Naive thymus-derived CD4-positive, alpha-beta T cell (primary cell): ENCODE measurements around the gene LMO3. TPM values are rescaled to one million over a fixed set of nuclear protein-coding genes. Genes with fewer than 3 reads are reported as not detected.

Experiments
- ATAC-seq: fragments of 150-1000 bp; cut with Tn5 transposase; 2 replicates; pipeline ENCODE4 v1.10.0; 2021; ENCODE audit warnings: mild to moderate bottlenecking, moderate library complexity
- CTCF ChIA-PET: fragments of 350-600 bp; sonication (Branson Sonifier 250); formaldehyde crosslinking; loops from one replicate; lab custom pipeline; 2021; ENCODE audit warnings: antibody characterized with exemption; lab: Charles Lee
- POLR2A ChIA-PET: fragments of 350-600 bp; sonication (Branson Sonifier 250); formaldehyde crosslinking; loops from one replicate; lab custom pipeline; 2021; ENCODE audit warnings: antibody characterized with exemption, inconsistent platforms; lab: Charles Lee
- DNase-seq, 9 donors: peaks; one replicate each; pipeline versions ENCODE4 v3.0.0 to v3.0.0-alpha.2; 2020 to 2022; ENCODE audit warnings: mixed read lengths in 1 of 9
- H3K27ac ChIP-seq: one replicate; pipeline ENCODE4 v1.7.0; 2013; ENCODE audit warnings: mild to moderate bottlenecking, low read depth, low read length, moderate library complexity
- H3K27me3 ChIP-seq, 2 donors: one replicate each; pipeline ENCODE4 v1.7.0; 2013; ENCODE audit warnings: low read length in 2 of 2, mild to moderate bottlenecking in 2 of 2, moderate library complexity in 2 of 2; ENCODE audit not compliant: control insufficient read depth in 2 of 2, insufficient read depth in 2 of 2
- H3K36me3 ChIP-seq, 3 experiments: 1 replicate in 2 of 3; 2 replicates in 1 of 3; pipeline ENCODE4 v1.7.0; 2013; ENCODE audit warnings: low read length in 3 of 3, mild to moderate bottlenecking in 3 of 3, moderate library complexity in 1 of 3; ENCODE audit not compliant: insufficient read depth in 3 of 3, control insufficient read depth in 2 of 3
- H3K4me1 ChIP-seq, 2 donors: one replicate each; pipeline ENCODE4 v1.7.0; 2013; ENCODE audit warnings: low read length in 2 of 2, mild to moderate bottlenecking in 2 of 2, moderate library complexity in 1 of 2; ENCODE audit not compliant: control insufficient read depth in 2 of 2, insufficient read depth in 2 of 2
- H3K4me3 ChIP-seq: 2 replicates; pipeline ENCODE4 v1.7.0; 2013; ENCODE audit warnings: mild to moderate bottlenecking, low read length
- H3K9me3 ChIP-seq, 3 experiments: 1 replicate in 2 of 3; 2 replicates in 1 of 3; pipeline ENCODE4 v1.7.0; 2013; ENCODE audit warnings: low read length in 3 of 3; ENCODE audit not compliant: control insufficient read depth in 2 of 3
- H3K27ac Mint-ChIP-seq, 9 donors: one replicate each; pipeline ENCODE4 v1.8.0; 2020 to 2022; ENCODE audit warnings: mixed read lengths in 9 of 9, mild to moderate bottlenecking in 8 of 9, moderate library complexity in 5 of 9, inconsistent platforms in 2 of 9
- H3K27me3 Mint-ChIP-seq, 5 donors: one replicate each; pipeline ENCODE4 v1.8.0; 2021 to 2022; ENCODE audit warnings: mixed read lengths in 5 of 5, mild to moderate bottlenecking in 1 of 5
- H3K36me3 Mint-ChIP-seq, 5 donors: one replicate each; pipeline ENCODE4 v1.8.0; 2020 to 2022; ENCODE audit warnings: mixed read lengths in 5 of 5, mild to moderate bottlenecking in 3 of 5, inconsistent platforms in 1 of 5
- H3K4me1 Mint-ChIP-seq, 7 donors: one replicate each; pipeline ENCODE4 v1.8.0; 2020 to 2022; ENCODE audit warnings: mixed read lengths in 7 of 7, mild to moderate bottlenecking in 3 of 7, inconsistent platforms in 1 of 7
- H3K4me3 Mint-ChIP-seq, 10 donors: one replicate each; pipeline ENCODE4 v1.8.0; 2020 to 2022; ENCODE audit warnings: mild to moderate bottlenecking in 10 of 10, mixed read lengths in 10 of 10, moderate library complexity in 6 of 10, inconsistent platforms in 2 of 10
- H3K9me3 Mint-ChIP-seq, 11 donors: one replicate each; pipeline ENCODE4 v1.8.0; 2020 to 2022; ENCODE audit warnings: mixed read lengths in 11 of 11, mild to moderate bottlenecking in 4 of 11, inconsistent platforms in 1 of 11, moderate library complexity in 1 of 11
- intact Hi-C, 2 donors: fragments of 100-400 bp; cut with micrococcal nuclease; formaldehyde crosslinking; loops; one replicate each; pipeline ENCODE4 v1.15.1; 2023
- polyA plus RNA-seq, 2 donors: library from polyadenylated mRNA; unstranded; fragments of 300-500 nt; fragmentation: Illumina TruSeq; gene quantifications; one replicate each; pipeline ENCODE4 v1.2.3, GENCODE V29; 2021
- total RNA-seq, 6 experiments: library from RNA in 5 of 6; stranded (reverse) in 5 of 6; gene quantifications; 1 replicate in 5 of 6; 2 replicates in 1 of 6; pipeline ENCODE4 v1.2.3 and lab custom pipeline; 2021 to 2026

LMO3 gene
- total and polyA plus RNA-seq, 7 experiments from 2014 or later: not detected

DNA sequence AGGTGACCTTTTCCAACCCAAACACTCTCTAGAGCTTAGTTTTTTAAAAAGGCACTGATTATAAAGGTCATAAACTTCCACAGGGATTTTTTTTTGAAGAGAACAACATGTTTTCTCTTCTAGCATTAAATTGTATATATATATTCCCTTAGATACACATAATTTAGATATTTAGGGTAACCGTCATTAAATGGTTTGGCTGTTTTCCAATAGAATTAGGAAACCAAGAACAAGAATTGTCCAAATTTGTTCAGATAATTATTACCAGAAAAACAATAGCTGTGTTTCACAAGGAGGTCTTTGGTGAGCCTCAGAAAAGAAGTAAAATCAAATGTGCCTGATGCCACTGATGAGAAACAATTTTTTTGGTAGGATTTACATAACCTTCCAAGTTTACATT, 26.9 kb downstream of the LMO3 start:
- Histone ChIP-seq H3K36me3 (no peaks in the 10 kb centered on the region), H3K4me1 (no peaks in the 10 kb centered on the region), H3K4me3 (no peak overlapping the region), H3K27ac (no peak overlapping the region), H3K27me3 (no peaks in the 10 kb centered on the region), H3K9me3 (no peaks in the 10 kb centered on the region)
- H3K27me3 Mint-ChIP-seq: no peaks in the 10 kb centered on the region
- intact Hi-C loops: no loop called here
- CTCF ChIA-PET: no interaction called here
- no peak overlapping the region for H3K4me3 Mint-ChIP-seq
- POLR2A ChIA-PET: no interaction called here
- H3K36me3 Mint-ChIP-seq: no peaks in the 10 kb centered on the region
- DNase-seq (no peak), ATAC-seq (no peak)
- no peaks in the 10 kb centered on the region for H3K4me1 Mint-ChIP-seq
- H3K27ac Mint-ChIP-seq: no peak overlapping the region
- H3K9me3 Mint-ChIP-seq: peaks cover 0 to 19% (median 5%) of the 10 kb centered on the region in 11 donors

DNA sequence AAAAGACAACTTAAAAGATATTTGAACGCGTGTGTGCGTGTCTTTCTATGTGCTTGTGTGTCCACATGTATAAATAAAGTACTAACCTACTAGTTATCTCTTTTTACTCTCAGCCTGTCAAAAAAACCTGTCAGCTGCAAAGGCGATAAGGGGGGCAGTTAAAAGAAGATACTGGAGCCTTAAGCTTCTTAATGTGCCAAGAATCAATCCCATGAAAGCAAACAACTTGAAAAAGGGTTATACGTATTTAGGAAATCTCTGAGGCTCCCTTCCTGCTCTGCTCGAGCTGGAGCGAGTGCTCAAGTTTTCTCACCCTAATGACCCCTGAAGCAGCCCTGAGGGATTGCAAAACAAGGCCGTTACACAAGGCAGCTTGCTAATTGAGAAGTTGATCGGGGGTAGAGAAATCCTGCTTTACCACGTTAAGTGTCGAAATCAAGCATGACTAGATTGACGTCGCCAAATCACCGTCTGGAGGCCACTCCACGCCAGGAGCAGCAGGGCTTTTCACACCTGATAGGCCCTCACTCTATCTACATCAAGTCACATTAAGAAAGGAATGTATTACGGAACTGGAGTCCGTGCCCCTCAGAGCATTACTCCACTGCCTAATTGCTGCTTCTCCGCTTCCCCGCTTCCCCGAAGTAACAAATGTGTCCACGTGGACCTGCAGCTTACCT, 32.4 kb downstream of the LMO3 start:
- no peaks in the 10 kb centered on the region for H3K36me3 ChIP-seq
- intact Hi-C loops: no loop called here
- no peak for ATAC-seq
- peaks cover 0 to 3% (median 0%) of the 10 kb centered on the region in 3 experiments for H3K9me3 ChIP-seq
- Mint-ChIP-seq H3K4me1 (no peaks in the 10 kb centered on the region), H3K27me3 (no peaks in the 10 kb centered on the region), H3K36me3 (no peaks in the 10 kb centered on the region), H3K4me3 (no peak overlapping the region), H3K9me3 (peaks cover 0 to 7% (median 0%) of the 10 kb centered on the region in 11 donors), H3K27ac (no peak overlapping the region)
- no peak overlapping the region for H3K27ac ChIP-seq
- ChIA-PET POLR2A (no interaction called here), CTCF (no interaction called here)
- DNase-seq: no peak
- no peaks in the 10 kb centered on the region for H3K27me3 ChIP-seq
- H3K4me1 ChIP-seq: no peaks in the 10 kb centered on the region
- H3K4me3 ChIP-seq: no peak overlapping the region

DNA sequence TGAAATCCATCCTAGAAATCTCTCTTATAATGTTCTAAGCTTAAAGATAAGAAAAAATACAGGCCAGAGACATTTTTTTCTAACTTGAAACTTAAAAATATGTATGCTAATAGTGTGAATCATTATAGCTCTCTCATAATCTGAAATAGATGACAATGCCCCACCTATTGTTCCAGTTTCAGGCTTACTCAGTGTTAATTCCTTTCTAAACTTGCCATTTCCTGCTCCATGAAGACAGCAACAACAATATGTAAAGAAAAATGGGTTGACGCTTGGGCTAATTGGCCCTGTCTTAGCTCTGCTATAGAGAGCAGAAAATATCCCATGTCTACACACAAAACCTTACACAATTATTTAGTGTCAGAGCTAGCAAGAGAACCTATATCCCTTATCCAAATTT, 37.1 kb downstream of the LMO3 start:
- no peak overlapping the region for H3K27ac ChIP-seq
- no peak overlapping the region for H3K4me3 ChIP-seq
- no peak for ATAC-seq
- no peaks in the 10 kb centered on the region for H3K36me3 ChIP-seq
- no peak for DNase-seq
- ChIA-PET POLR2A (no interaction called here), CTCF (no interaction called here)
- H3K4me1 ChIP-seq: no peaks in the 10 kb centered on the region
- peaks cover 0 to 3% (median 0%) of the 10 kb centered on the region in 3 experiments for H3K9me3 ChIP-seq
- intact Hi-C loops: no loop called here
- H3K4me1 Mint-ChIP-seq: no peaks in the 10 kb centered on the region
- H3K27me3 Mint-ChIP-seq: no peaks in the 10 kb centered on the region
- no peaks in the 10 kb centered on the region for H3K36me3 Mint-ChIP-seq
- no peak overlapping the region for H3K27ac Mint-ChIP-seq
- peaks cover 0 to 10% (median 3%) of the 10 kb centered on the region in 11 donors for H3K9me3 Mint-ChIP-seq
- H3K4me3 Mint-ChIP-seq: no peak overlapping the region
- no peaks in the 10 kb centered on the region for H3K27me3 ChIP-seq

DNA sequence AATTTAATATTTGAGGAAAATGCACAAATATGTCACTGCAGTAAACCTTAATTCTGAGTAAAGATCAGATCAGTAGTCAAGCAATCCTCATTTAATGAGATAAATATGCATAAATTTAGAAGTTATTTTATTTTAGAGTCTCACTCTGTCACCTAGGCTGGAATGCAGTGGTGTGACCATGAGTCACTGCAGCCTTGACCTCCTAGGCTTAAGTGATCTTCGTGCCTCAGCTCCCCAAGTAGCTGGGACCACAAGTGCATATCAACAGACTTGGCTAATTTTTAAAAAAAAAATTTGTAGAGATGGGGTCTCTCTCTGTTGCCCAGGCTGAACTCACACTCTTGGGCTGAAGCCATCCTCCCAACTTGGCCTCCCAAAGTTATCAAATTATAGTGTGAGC, 41.3 kb downstream of the LMO3 start:
- Mint-ChIP-seq H3K4me1 (no peaks in the 10 kb centered on the region), H3K4me3 (no peak overlapping the region), H3K27ac (no peak overlapping the region), H3K36me3 (no peaks in the 10 kb centered on the region), H3K27me3 (no peaks in the 10 kb centered on the region), H3K9me3 (peaks cover 0 to 10% (median 3%) of the 10 kb centered on the region in 11 donors)
- Histone ChIP-seq H3K27me3 (no peaks in the 10 kb centered on the region), H3K4me1 (no peaks in the 10 kb centered on the region), H3K27ac (no peak overlapping the region), H3K9me3 (no peaks in the 10 kb centered on the region), H3K36me3 (no peaks in the 10 kb centered on the region), H3K4me3 (no peak overlapping the region)
- DNase-seq (no peak), ATAC-seq (no peak)
- ChIA-PET POLR2A (no interaction called here), CTCF (no interaction called here)
- intact Hi-C loops: no loop called here

DNA sequence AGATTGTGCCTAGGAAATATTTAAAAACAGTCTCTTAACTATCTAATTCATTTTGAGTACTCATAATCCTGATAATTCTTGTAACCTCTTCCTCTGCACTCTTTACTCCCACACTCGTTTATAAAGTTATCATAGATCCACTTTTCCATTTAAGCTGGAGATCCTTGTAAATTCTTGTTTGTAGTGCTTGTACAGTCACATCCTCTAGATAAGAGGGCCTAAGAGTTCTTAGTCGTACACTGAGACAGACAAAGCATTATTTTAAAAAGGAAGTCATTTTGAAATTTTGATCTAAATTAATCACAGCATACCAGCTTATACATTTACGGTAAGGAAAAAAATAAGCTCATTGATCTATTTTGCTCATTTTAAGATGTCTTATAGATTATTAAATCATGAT, 42.5 kb downstream of the LMO3 start:
- ChIA-PET CTCF (no interaction called here), POLR2A (no interaction called here)
- no peaks in the 10 kb centered on the region for H3K36me3 Mint-ChIP-seq
- no peaks in the 10 kb centered on the region for H3K27me3 Mint-ChIP-seq
- no peaks in the 10 kb centered on the region for H3K9me3 ChIP-seq
- intact Hi-C loops: no loop called here
- H3K27me3 ChIP-seq: no peaks in the 10 kb centered on the region
- ATAC-seq (no peak), DNase-seq (no peak)
- peaks cover 0 to 10% (median 3%) of the 10 kb centered on the region in 11 donors for H3K9me3 Mint-ChIP-seq
- H3K27ac ChIP-seq: no peak overlapping the region
- no peak overlapping the region for H3K4me3 Mint-ChIP-seq
- no peak overlapping the region for H3K4me3 ChIP-seq
- H3K4me1 ChIP-seq: no peaks in the 10 kb centered on the region
- no peak overlapping the region for H3K27ac Mint-ChIP-seq
- H3K36me3 ChIP-seq: no peaks in the 10 kb centered on the region
- no peaks in the 10 kb centered on the region for H3K4me1 Mint-ChIP-seq

DNA sequence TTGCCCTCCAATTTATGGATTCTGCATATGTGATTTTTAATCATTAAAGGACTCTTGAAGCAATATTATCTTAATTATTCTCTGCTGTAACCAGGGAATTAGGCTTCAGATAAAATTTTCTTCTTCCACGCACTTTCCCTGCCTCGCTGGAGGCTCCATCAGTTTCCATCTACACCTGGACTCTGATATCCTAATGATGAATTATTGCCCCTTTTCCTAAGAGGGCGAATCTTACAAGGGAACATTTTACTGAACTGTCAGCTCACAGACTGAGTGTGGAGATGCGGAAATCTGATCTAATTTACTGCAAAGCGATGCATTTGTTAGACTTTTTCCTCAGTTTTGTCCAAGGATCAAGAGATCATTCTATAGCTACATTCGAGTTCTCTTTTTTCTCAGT, 43.0 kb downstream of the LMO3 start:
- Mint-ChIP-seq H3K4me3 (no peak overlapping the region), H3K4me1 (no peaks in the 10 kb centered on the region), H3K36me3 (no peaks in the 10 kb centered on the region), H3K27ac (no peak overlapping the region), H3K9me3 (peaks cover 0 to 10% (median 3%) of the 10 kb centered on the region in 11 donors), H3K27me3 (no peaks in the 10 kb centered on the region)
- no peaks in the 10 kb centered on the region for H3K9me3 ChIP-seq
- H3K36me3 ChIP-seq: no peaks in the 10 kb centered on the region
- H3K27me3 ChIP-seq: no peaks in the 10 kb centered on the region
- no peak overlapping the region for H3K4me3 ChIP-seq
- H3K27ac ChIP-seq: no peak overlapping the region
- no peak for DNase-seq
- CTCF ChIA-PET: no interaction called here
- no peaks in the 10 kb centered on the region for H3K4me1 ChIP-seq
- no peak for ATAC-seq
- intact Hi-C loops: no loop called here
- POLR2A ChIA-PET: no interaction called here

DNA sequence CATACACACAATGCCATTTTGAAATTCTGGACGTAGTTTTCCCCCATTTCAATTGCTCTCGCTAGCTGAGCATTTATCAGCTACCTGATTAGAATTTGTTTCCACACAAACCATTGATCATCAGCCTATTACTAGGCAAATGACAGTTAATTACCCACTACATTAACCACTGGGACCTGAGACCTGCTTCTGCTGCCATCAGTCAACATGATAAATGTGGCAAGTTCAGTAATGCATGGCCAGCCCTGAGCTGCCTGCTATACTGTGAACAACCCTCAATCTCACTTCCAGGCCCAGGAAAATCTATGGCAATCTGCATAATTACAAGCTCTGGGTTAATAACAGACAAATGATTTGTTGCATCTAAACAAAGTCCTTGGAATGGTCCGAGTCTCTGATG, 43.5 kb downstream of the LMO3 start:
- peaks cover 0 to 10% (median 3%) of the 10 kb centered on the region in 11 donors for H3K9me3 Mint-ChIP-seq
- Histone ChIP-seq H3K27ac (no peak overlapping the region), H3K36me3 (no peaks in the 10 kb centered on the region), H3K4me1 (no peaks in the 10 kb centered on the region), H3K4me3 (no peak overlapping the region), H3K9me3 (no peaks in the 10 kb centered on the region), H3K27me3 (no peaks in the 10 kb centered on the region)
- ChIA-PET CTCF (no interaction called here), POLR2A (no interaction called here)
- no peak overlapping the region for H3K4me3 Mint-ChIP-seq
- DNase-seq: no peak
- no peak for ATAC-seq
- H3K36me3 Mint-ChIP-seq: no peaks in the 10 kb centered on the region
- intact Hi-C loops: no loop called here
- no peak overlapping the region for H3K27ac Mint-ChIP-seq
- H3K27me3 Mint-ChIP-seq: no peaks in the 10 kb centered on the region
- H3K4me1 Mint-ChIP-seq: no peaks in the 10 kb centered on the region
